Measurements from ENCODE around the gene ACSBG1. TPM values are rescaled to one million over a fixed set of nuclear protein-coding genes. Genes with fewer than 3 reads are reported as not detected.

ACSBG1 gene
- total RNA-seq, 4 donors from 2014 or later: under 0.01 to 0.21 TPM; not detected in 2

DNA sequence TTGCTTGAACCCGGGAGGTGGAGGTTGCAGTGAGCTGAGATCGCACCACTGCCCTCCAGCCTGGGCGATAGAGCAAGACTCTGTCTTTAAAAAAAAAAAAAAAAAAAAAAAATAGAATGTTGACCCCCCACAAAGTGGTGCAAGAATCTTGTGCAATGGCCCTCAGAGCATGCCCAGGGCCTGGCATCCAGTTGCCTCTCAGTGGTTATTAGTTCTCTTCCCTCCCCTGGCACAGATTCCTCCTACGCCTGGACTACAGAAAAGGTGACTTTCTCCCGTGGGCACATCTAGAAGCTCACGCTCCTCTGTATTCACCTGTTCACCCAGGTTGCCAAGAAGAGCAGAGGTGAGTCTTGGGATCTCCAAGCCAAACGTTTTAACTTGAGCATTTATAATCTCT is 36.7 kb downstream of the ACSBG1 start:
- Histone ChIP-seq H3K36me3 (no peaks in the 10 kb centered on the region), H3K27ac (no peak overlapping the region), H3K9me3 (no peaks in the 10 kb centered on the region), H3K4me1 (peaks cover 0 to 3% (median under 1%) of the 10 kb centered on the region in 4 donors), H3K4me3 (no peak overlapping the region), H3K27me3 (no peaks in the 10 kb centered on the region)
- TF ChIP-seq EP300 (IDR thresholded peaks at IDR 0.05) (no peak), POLR2A (IDR thresholded peaks at IDR 0.05) (no peak)
- TF ChIP-seq, protein P1, sequence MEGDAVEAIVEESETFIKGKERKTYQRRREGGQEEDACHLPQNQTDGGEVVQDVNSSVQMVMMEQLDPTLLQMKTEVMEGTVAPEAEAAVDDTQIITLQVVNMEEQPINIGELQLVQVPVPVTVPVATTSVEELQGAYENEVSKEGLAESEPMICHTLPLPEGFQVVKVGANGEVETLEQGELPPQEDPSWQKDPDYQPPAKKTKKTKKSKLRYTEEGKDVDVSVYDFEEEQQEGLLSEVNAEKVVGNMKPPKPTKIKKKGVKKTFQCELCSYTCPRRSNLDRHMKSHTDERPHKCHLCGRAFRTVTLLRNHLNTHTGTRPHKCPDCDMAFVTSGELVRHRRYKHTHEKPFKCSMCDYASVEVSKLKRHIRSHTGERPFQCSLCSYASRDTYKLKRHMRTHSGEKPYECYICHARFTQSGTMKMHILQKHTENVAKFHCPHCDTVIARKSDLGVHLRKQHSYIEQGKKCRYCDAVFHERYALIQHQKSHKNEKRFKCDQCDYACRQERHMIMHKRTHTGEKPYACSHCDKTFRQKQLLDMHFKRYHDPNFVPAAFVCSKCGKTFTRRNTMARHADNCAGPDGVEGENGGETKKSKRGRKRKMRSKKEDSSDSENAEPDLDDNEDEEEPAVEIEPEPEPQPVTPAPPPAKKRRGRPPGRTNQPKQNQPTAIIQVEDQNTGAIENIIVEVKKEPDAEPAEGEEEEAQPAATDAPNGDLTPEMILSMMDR (IDR thresholded peaks at IDR 0.05): no peak
- WGBS, 2 donors: 72 to 82% methylated on average over 7 of the region's 7 CpGs
- no peak for DNase-seq (ENCODE audit: low spot score in 2 of 2)

DNA sequence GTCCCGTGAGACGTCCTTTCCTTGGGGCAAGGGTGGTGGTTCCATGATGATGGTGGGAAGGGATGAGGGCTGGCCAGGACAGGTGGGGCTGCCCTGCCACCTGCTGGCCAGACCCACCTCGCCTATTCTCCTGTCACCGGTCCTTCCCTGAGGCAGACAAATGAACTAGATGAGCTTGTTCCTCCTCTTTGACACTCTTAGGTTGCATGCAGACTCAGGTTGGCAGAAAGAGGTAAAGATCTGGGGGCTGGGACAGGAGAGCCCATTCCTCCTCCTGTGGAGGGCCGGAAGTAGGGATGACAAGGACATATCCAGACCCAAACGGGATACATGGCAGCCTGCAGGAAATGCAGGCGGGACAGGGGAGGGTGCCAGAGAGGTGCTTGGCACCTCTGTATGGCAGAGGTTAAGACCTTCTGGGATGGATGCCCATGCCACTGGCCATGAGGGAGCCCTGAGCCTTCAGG is 38.6 kb downstream of the ACSBG1 start:
- no peak overlapping the region for H3K4me3 ChIP-seq
- 45 to 55% methylated on average over 7 of the region's 7 CpGs for WGBS, 2 donors
- H3K27ac ChIP-seq: no peak overlapping the region
- no peaks in the 10 kb centered on the region for H3K27me3 ChIP-seq
- DNase-seq (ENCODE audit: low spot score in 2 of 2): no peak
- H3K36me3 ChIP-seq: no peaks in the 10 kb centered on the region
- H3K4me1 ChIP-seq: no peaks in the 10 kb centered on the region
- no peak for TF ChIP-seq POLR2A (IDR thresholded peaks at IDR 0.05)
- TF ChIP-seq, protein P1 (IDR thresholded peaks at IDR 0.05): peak; percentile 40 to 66 (median 51)
- peaks cover 0 to 4% (median under 1%) of the 10 kb centered on the region in 4 donors for H3K9me3 ChIP-seq

DNA sequence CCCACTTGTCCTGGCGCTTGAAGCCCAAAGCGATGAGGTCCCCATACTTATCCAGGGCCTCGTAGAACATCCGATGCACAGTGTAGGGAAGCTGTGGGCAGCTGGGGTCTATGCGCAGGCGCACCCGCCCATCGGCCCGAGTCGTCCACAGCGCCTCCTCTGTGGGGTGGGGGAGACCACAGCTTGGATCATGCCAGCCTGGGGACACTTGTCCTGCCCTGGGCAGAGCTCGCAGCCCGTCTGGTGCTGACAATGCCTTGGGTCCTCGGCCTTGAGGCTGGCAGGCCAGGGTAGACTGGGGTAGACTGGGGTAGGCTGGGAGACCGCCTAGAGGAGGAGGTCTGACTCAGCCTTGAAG is 39.8 kb downstream of the ACSBG1 start:
- no peak for TF ChIP-seq EP300 (IDR thresholded peaks at IDR 0.05)
- Histone ChIP-seq H3K4me1 (no peaks in the 10 kb centered on the region), H3K36me3 (no peaks in the 10 kb centered on the region), H3K27ac (no peak overlapping the region), H3K4me3 (no peak overlapping the region), H3K9me3 (peaks cover 0 to 4% (median 2%) of the 10 kb centered on the region in 4 donors), H3K27me3 (no peaks in the 10 kb centered on the region)
- no peak for DNase-seq (ENCODE audit: low spot score in 2 of 2)
- 91 to 95% methylated on average over 5 to 15 of the region's 15 CpGs for WGBS, 2 donors

DNA sequence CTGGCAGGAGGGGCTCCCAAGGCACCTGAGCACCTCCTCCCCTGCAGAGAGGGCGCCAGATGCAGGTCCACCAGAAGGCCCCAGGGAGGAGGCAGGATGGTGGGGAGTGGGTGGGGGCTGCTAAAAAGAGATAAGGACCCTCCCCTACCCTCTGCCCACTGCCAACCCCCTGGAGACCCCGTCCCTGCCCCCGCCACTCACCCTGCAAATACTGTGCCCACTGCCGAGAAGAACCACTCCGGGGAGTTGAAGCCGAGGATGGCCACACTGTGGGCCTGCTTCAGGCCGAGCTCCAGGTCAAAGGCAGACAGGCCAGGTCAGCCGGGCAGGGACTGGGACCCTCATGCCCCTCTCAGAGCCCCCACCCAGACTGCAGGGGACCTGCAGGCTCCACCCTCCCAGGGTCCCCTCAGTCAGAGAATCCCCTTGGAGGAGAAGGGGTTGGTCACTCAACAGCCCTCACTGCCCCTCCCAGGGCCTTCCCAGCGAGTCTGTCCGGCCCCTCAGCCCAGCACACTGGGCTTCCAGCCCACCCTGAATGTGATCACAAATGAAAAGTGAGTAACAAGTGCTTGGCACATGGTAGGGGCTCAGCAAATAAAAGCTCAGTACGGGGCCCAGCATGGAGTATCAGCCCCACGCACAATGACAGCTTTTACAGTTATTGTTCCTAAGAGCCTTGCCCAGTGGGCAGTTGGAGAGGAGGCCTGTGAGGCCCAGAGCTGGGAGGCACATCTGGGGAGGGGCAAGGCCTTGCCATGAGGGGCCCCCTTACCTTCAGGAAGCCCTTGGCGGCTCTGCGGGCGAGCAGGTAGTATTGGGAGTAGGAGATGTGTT is 40.4 kb downstream of the ACSBG1 start:
- Histone ChIP-seq H3K36me3 (no peaks in the 10 kb centered on the region), H3K4me1 (no peaks in the 10 kb centered on the region), H3K27ac (no peak overlapping the region), H3K27me3 (no peaks in the 10 kb centered on the region), H3K9me3 (peaks cover 0 to 4% (median 2%) of the 10 kb centered on the region in 4 donors), H3K4me3 (no peak overlapping the region)
- WGBS, 2 donors: 82 to 86% methylated on average over 13 of the region's 15 CpGs
- DNase-seq (ENCODE audit: low spot score in 2 of 2): no peak
- TF ChIP-seq, protein P1 (IDR thresholded peaks at IDR 0.05): no peak
- TF ChIP-seq POLR2A (IDR thresholded peaks at IDR 0.05) (no peak), EP300 (IDR thresholded peaks at IDR 0.05) (no peak)

DNA sequence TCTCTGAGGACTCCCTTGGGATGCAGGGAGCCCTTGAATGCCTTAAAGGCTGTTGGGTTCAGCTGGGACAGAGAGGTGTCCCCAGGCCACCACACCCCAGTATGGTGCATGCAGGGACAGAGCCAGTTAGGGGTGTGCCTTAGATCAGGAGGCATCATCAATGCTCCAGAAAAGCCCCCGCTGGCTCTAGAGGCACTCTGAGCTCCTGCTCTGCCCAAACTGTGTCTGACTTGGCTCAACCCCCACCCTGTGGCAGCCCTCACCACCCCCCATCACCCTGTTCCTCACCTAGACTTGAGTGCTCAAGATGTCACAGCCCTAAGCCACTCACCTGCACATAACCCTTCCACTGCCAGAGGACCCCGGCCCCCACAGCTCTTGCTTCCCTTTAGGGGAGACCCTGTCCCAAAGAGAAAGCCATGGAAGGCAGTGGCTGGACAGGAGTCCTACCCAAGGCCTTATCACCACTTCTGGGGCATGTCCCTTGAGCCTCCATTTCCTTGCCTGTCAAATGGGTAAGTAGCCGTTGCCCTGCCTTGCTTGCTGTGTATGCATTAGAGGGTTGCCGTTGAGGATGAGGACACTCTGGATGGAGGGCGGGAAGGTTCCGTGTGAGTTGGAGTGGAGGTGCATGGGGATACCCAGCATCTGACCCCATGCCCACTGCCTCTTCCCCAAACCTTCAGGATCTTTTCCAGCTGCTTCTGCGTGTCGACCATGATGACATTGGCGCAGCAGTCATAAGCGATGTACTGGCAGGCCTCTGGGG is 41.4 kb downstream of the ACSBG1 start:
- Histone ChIP-seq H3K27me3 (no peaks in the 10 kb centered on the region), H3K4me3 (no peak overlapping the region), H3K9me3 (peaks cover 0 to 4% (median 2%) of the 10 kb centered on the region in 4 donors), H3K27ac (no peak overlapping the region), H3K4me1 (no peaks in the 10 kb centered on the region), H3K36me3 (no peaks in the 10 kb centered on the region)
- 93 to 96% methylated on average over 10 of the region's 10 CpGs for WGBS, 2 donors
- DNase-seq (ENCODE audit: low spot score in 2 of 2): no peak
- TF ChIP-seq, protein P1 (IDR thresholded peaks at IDR 0.05): no peak
- TF ChIP-seq POLR2A (IDR thresholded peaks at IDR 0.05): no peak
- TF ChIP-seq EP300 (IDR thresholded peaks at IDR 0.05): no peak

All from tibial nerve (tissue), 4 donors.